Mucosa of rectum (tissue), 2 donors: ENCODE measurements around the gene TDRD1.
A peak's percentile ranks its signal among the peaks of the same experiment; 100 is the strongest.

Source experiments
- H3K27ac ChIP-seq, 2 donors: one replicate each; pipeline ENCODE4 v1.7.0; 2013; ENCODE audit warnings: inconsistent platforms in 2 of 2, low read depth in 2 of 2, low read length in 2 of 2
- H3K27me3 ChIP-seq, 2 donors: one replicate each; pipeline ENCODE4 v1.7.0; 2013; ENCODE audit warnings: low read length in 2 of 2; ENCODE audit not compliant: control insufficient read depth in 2 of 2, insufficient read depth in 2 of 2
- H3K36me3 ChIP-seq, 2 donors: one replicate each; pipeline ENCODE4 v1.7.0; 2013; ENCODE audit warnings: low read length in 2 of 2; ENCODE audit not compliant: control insufficient read depth in 2 of 2, insufficient read depth in 2 of 2
- H3K4me1 ChIP-seq, 2 donors: one replicate each; pipeline ENCODE4 v1.7.0; 2013; ENCODE audit warnings: low read length in 2 of 2, mild to moderate bottlenecking in 1 of 2; ENCODE audit not compliant: control insufficient read depth in 2 of 2, insufficient read depth in 2 of 2
- H3K4me3 ChIP-seq, 2 donors: one replicate each; pipeline ENCODE4 v1.7.0; 2013; ENCODE audit warnings: low read length in 2 of 2
- H3K9ac ChIP-seq, 2 donors: one replicate each; pipeline ENCODE4 v1.7.0; 2013; ENCODE audit warnings: low read length in 2 of 2, low read depth in 1 of 2, mild to moderate bottlenecking in 1 of 2
- H3K9me3 ChIP-seq, 2 donors: one replicate each; pipeline ENCODE4 v1.7.0; 2013; ENCODE audit warnings: low read length in 2 of 2; ENCODE audit not compliant: control insufficient read depth in 2 of 2
- donor health status: healthy.
- donor health status: Normal muscosa, but diverticular disease.

The TDRD1 gene

DNA sequence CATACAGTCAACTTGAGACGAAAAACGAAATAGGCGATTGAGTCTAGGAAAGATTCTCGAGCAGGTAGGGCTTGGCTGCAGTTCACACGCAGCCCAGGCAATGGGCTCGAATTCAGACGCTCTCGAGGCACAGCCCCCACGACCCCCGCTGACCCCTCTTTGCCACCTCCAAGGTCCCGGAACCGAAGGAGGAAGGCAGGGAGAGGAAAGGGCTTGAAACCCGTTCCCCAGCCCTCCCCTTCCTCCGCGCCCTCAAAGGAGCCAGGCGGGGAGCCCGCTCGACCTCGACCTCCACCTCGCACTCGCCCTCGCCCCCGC lies 5.6 kb upstream of the TDRD1 start:
- Histone ChIP-seq H3K9me3 (no peaks in the 10 kb centered on the region), H3K36me3 (no peaks in the 10 kb centered on the region), H3K4me3 (peak overlapping the region; percentile 84 to 98), H3K27ac (peak overlapping the region; percentile 96 to 98), H3K27me3 (no peaks in the 10 kb centered on the region), H3K4me1 (peaks cover 6 to 10% of the 10 kb centered on the region in 2 donors), H3K9ac (peak overlapping the region; percentile 98 to 99)

DNA sequence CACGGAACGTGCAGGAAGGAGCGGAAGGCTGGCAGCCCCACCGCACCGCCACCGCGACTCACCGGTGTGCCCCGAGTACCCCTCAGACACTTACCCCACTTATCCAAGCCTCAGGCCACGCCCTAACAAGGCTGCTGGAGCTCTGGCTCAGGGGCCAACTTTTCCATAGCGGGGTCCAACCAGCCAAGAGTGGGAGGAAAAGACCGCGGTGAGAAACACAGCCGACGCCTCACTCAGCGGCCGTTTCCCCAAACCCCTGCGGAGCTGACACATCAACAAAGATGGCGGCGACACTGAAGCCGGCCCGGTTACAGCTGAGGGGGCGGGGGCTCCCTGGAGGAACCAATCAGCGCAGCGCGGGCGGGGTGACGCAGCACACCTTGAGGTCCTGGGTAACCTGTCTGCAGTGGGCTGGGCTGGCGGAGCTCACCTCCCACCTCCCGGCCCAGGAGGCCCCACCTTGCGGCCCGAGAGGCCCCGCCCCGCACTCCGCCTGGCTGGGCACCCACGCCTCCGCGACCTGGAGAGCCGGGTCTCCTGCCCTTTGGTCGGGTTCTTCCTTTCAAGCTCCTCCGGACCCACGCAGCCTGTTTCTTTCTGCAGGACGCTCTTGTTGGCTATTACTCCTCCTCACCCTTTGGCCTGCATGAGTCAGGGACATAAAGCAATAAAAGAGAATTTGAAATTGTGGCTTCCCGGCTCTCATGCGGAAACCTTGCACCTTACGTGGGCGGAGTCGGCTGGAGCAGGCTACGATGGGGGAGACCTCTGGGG lies 5.0 kb upstream of the TDRD1 start, which contains the start of gene CCDC186:
Gene CCDC186, minus strand, starts transcription at position 283 of the 774 bp plus-strand sequence. CDS start 10,935 bp downstream, outside the sequence.
- peak within 1 kb of the TSS; percentile 98 to 99 for H3K9ac ChIP-seq
- H3K9me3 ChIP-seq: no peaks in the 10 kb centered on the region
- peaks cover 6 to 10% of the 10 kb centered on the region in 2 donors for H3K4me1 ChIP-seq
- H3K4me3 ChIP-seq: peak within 1 kb of the TSS; percentile 84 to 98
- no peaks in the 10 kb centered on the region for H3K27me3 ChIP-seq
- no peaks in the 10 kb centered on the region for H3K36me3 ChIP-seq
- peak within 1 kb of the TSS; percentile 96 to 98 for H3K27ac ChIP-seq

DNA sequence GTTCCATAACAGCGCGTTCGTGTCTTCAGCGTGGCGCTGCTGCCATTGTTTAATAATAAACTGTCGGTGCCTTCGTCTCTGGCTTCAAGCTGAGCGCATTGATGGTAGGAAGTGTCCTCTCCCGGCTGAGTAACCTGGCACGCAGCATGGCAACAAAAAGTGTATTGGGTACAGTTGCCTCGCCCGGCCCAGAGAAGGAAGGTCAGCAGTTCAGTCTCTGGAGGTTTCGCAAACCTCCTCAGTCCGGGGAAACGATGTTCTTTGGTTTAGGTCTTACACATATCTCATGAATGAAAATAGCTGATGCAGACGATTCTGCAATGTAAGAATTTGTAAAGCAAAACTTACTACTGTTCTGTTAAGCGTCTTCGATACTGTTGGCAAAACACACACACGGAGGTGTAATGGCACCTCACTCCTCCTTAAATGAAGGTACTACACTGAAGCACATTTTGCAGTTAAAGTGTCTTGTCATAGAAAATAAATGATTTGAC lies 4.4 kb upstream of the TDRD1 start:
- Histone ChIP-seq H3K36me3 (no peaks in the 10 kb centered on the region), H3K27ac (peak overlapping the region; percentile 96 to 98), H3K9me3 (no peaks in the 10 kb centered on the region), H3K9ac (peak overlapping the region; percentile 57 to 98), H3K27me3 (no peaks in the 10 kb centered on the region), H3K4me1 (peaks cover 6 to 10% of the 10 kb centered on the region in 2 donors), H3K4me3 (peak overlapping the region; percentile 84 to 98)

DNA sequence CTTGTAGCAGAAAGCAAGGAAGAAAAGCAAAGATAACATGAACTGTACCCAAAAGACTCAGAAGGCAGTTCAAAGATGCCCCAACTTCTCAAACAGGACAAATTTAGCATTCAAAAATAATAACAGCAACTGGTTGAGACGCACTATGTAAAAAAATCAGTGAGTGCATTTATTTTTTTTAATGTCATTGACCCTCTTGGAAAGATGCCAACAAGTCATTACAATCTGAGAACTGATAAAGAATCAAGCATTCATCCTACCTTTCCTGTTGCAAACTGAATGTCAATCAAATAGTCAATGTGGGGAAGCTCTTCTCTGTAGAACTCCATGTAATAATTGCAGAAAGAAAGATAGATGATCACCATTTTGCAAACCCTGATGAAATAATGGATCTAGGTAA lies 3.5 kb upstream of the TDRD1 start:
- H3K27ac ChIP-seq: no peak overlapping the region
- no peaks in the 10 kb centered on the region for H3K36me3 ChIP-seq
- no peaks in the 10 kb centered on the region for H3K27me3 ChIP-seq
- no peak overlapping the region for H3K4me3 ChIP-seq
- H3K9ac ChIP-seq: no peak overlapping the region
- H3K4me1 ChIP-seq: peaks cover 6 to 10% of the 10 kb centered on the region in 2 donors
- H3K9me3 ChIP-seq: no peaks in the 10 kb centered on the region

DNA sequence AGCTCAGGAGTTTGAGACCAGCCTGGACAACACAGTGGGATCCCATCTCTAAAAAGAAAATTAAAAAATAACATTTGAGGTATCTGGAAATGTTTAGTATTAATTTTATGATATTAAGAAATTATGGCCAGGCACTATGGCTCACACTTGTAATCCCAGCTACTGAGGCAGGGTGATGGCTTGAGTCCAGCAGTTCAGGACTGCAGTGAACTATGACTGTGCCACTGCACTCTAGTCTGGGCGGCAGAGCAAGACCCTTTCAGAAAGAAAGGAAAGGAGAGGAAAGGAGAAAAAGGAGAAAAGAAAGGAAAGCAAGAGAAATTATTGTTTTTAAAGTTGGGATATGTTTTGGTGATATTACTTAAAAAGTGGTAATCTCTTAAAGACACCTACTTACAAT lies 2.6 kb upstream of the TDRD1 start:
- Histone ChIP-seq H3K4me1 (peaks cover 6 to 10% of the 10 kb centered on the region in 2 donors), H3K9ac (no peak overlapping the region), H3K27me3 (no peaks in the 10 kb centered on the region), H3K27ac (no peak overlapping the region), H3K9me3 (no peaks in the 10 kb centered on the region), H3K36me3 (no peaks in the 10 kb centered on the region), H3K4me3 (no peak overlapping the region)

DNA sequence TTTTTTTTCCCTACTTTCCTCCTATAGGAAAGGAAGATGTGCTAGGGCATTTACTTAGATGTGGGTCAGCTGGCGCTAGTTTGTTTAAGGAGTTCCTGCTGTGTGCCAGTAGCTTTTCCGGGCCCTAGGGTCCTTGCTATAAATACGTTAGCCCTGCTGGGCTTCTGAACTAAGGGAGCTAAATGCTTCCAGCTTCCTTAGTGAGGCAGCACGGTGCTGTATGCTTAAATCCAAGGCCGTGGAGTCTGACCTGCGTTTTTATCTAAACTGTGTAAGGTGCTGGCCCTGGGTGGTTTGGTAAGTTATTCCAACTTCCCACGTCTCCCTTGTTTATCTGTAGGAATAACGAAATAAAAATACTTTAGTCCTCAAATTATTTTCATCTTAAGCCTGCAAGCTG lies 594 bp downstream of the TDRD1 start:
- H3K27ac ChIP-seq: no peak overlapping the region
- H3K36me3 ChIP-seq: no peaks in the 10 kb centered on the region
- no peak overlapping the region for H3K4me3 ChIP-seq
- H3K4me1 ChIP-seq: peaks cover 3 to 11% of the 10 kb centered on the region in 2 donors
- H3K27me3 ChIP-seq: no peaks in the 10 kb centered on the region
- no peak overlapping the region for H3K9ac ChIP-seq
- no peaks in the 10 kb centered on the region for H3K9me3 ChIP-seq

DNA sequence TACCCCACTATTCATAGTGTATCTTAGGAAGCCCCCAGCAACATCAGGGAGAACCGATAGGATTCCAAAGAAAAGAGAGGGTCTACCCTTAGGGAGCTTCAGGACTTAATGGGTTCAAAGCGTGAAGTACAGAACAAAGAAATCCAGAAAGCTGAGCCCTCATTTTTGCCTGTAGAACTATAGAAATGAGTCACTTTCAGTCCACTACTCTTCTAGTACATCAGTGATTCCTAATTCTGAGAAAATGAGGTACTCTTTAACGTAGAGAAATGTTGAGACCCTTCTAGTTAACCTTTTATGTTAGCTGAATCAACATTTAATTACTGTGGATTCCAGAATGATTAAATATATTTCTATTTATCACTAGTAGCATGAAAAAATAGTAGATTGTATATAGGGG lies 1.8 kb downstream of the TDRD1 start:
- Histone ChIP-seq H3K4me3 (no peak overlapping the region), H3K27me3 (no peaks in the 10 kb centered on the region), H3K36me3 (no peaks in the 10 kb centered on the region), H3K9me3 (no peaks in the 10 kb centered on the region), H3K27ac (no peak overlapping the region), H3K9ac (no peak overlapping the region), H3K4me1 (peaks cover 0 to 4% of the 10 kb centered on the region in 2 donors)

DNA sequence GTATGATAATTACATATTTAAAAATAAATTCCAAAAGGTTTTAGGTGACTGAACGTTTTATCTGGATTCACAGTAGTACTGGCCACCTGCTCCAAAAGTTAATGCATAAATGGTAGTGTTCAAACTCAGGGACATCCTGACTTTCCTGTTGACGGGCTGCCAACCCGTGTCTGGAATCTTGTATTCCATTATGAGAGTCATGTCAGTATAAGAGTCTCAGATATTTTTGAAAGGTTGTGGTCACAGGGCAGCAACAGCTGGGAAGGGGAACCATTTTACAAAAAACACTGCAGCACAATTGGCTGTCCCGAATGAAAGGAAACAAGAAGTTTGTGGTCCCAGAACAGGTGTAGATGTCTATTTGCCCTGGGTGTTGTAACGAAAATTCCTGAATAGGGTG lies 2.8 kb downstream of the TDRD1 start:
- H3K4me1 ChIP-seq: peaks cover 0 to 4% of the 10 kb centered on the region in 2 donors
- H3K27me3 ChIP-seq: no peaks in the 10 kb centered on the region
- no peak overlapping the region for H3K9ac ChIP-seq
- no peaks in the 10 kb centered on the region for H3K36me3 ChIP-seq
- H3K27ac ChIP-seq: no peak overlapping the region
- no peaks in the 10 kb centered on the region for H3K9me3 ChIP-seq
- H3K4me3 ChIP-seq: peak overlapping the region in 1 of 2 donors; percentile 11

DNA sequence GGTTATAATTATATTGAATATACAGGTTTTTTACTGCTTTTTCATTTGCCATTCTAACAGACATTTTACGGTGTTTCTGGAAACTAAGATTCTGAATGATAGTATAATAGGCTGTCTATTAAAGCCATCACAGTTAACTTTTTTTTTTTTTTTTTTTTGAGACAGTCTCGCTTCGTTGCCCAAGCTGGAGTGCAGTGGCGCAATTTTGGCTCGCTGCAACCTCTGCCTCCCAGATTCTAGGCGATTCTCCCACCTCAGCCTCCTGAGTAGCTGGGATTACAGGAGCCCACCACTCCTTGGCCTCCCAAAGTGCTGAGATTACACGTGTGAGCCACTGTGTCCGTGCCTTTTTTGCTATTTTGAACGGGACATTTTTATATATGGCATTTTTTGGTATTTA lies 4.4 kb downstream of the TDRD1 start:
- no peak overlapping the region for H3K4me3 ChIP-seq

DNA sequence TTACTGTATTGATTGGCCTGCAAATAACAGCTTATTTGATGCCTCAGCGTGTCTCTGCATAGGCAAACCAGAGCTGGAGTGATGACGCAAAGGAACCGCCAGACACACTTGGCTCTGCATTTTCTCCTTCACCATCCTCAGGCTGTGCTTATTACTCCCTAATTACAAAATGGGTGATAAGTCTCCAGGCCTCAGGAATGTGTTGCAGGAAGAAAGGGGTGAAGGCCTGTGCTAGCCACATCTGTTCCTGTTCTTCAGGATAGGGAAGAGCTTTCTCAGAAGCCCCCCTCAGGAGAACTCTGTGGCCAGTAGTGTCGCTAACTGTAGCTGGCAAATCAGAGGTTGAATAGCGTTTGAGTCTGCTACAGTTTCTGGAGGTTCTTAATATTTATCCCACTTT lies 5.1 kb downstream of the TDRD1 start:
- Histone ChIP-seq H3K4me1 (peaks cover 0 to 4% of the 10 kb centered on the region in 2 donors), H3K4me3 (no peak overlapping the region), H3K36me3 (no peaks in the 10 kb centered on the region), H3K9ac (no peak overlapping the region), H3K9me3 (no peaks in the 10 kb centered on the region), H3K27me3 (no peaks in the 10 kb centered on the region), H3K27ac (no peak overlapping the region)

More for the DNA sequence above, 4.4 kb downstream of the TDRD1 start:
- H3K4me1 ChIP-seq: peaks cover 0 to 4% of the 10 kb centered on the region in 2 donors
- no peaks in the 10 kb centered on the region for H3K27me3 ChIP-seq
- no peak overlapping the region for H3K9ac ChIP-seq
- no peaks in the 10 kb centered on the region for H3K36me3 ChIP-seq
- no peak overlapping the region for H3K27ac ChIP-seq
- H3K9me3 ChIP-seq: no peaks in the 10 kb centered on the region
